ENCODE data around the gene CYP4F12.

The CYP4F12 gene

GRCh38 chr19:15702534-15702930, 29.6 kb downstream of the CYP4F12 start:
- DNase-seq (ENCODE audit: low read depth in 2 of 2): peak; percentile 1 to 3

- no peak for DNase-seq (ENCODE audit: low read depth in 2 of 2)
Measured at GRCh38 chr19:15714638-15715037, 41.8 kb downstream of the CYP4F12 start.

GRCh38 chr19:15715642-15716041, 42.8 kb downstream of the CYP4F12 start:
- DNase-seq (ENCODE audit: low read depth in 2 of 2): no peak

- no peak for DNase-seq (ENCODE audit: low read depth in 2 of 2)
Measured at GRCh38 chr19:15717809-15718208, 44.9 kb downstream of the CYP4F12 start.

GRCh38 chr19:15721268-15721667, 48.4 kb downstream of the CYP4F12 start:
- no peak for DNase-seq (ENCODE audit: low read depth in 2 of 2)

- DNase-seq (ENCODE audit: low read depth in 2 of 2): no peak
Measured at GRCh38 chr19:15722956-15723355, 50.1 kb downstream of the CYP4F12 start.

- no peak for DNase-seq (ENCODE audit: low read depth in 2 of 2)
Measured at GRCh38 chr19:15727724-15728123, 54.8 kb downstream of the CYP4F12 start, which contains the start of gene OR10H2. OR10H2 (plus strand) TSS chr19:15728024; CDS start chr19:15728044, 20 bp downstream.

- no peak for DNase-seq (ENCODE audit: low read depth in 2 of 2)
Measured at GRCh38 chr19:15730538-15730937, 57.7 kb downstream of the CYP4F12 start.

GRCh38 chr19:15732388-15732787, 59.5 kb downstream of the CYP4F12 start:
- DNase-seq (ENCODE audit: low read depth in 2 of 2): no peak

GRCh38 chr19:15733895-15734294, 61.0 kb downstream of the CYP4F12 start:
- DNase-seq (ENCODE audit: low read depth in 2 of 2): no peak

- DNase-seq (ENCODE audit: low read depth in 2 of 2): no peak
Measured at GRCh38 chr19:15737722-15738121, 64.8 kb downstream of the CYP4F12 start, which contains the start of gene OR10H3. OR10H3 (plus strand) TSS chr19:15737985; CDS start chr19:15741393, 3,408 bp downstream.

GRCh38 chr19:15740785-15741184, 67.9 kb downstream of the CYP4F12 start:
- DNase-seq (ENCODE audit: low read depth in 2 of 2): no peak
